NCI-H748 (cell line): ENCODE measurements around the gene CACNB4.

ENCODE experiments used
- DNase-seq: peaks from one replicate; lab custom pipeline; 2025; ENCODE audit not compliant: unreplicated experiment; lab: John Stamatoyannopoulos, UW

CACNB4 gene

GRCh38 chr2:151860613-151861146 lies 238.2 kb downstream of the CACNB4 start:
- no peak for DNase-seq

- DNase-seq: no peak
Measured at GRCh38 chr2:151860210-151860609, 238.6 kb downstream of the CACNB4 start.

GRCh38 chr2:151857650-151858049 lies 241.2 kb downstream of the CACNB4 start:
- DNase-seq: no peak

GRCh38 chr2:151855111-151855510 lies 243.7 kb downstream of the CACNB4 start:
- no peak for DNase-seq

GRCh38 chr2:151853070-151853758 lies 245.6 kb downstream of the CACNB4 start:
- peak; percentile 18 for DNase-seq

- no peak for DNase-seq
Measured at GRCh38 chr2:151852260-151853069, 246.4 kb downstream of the CACNB4 start.

- no peak for DNase-seq
Measured at GRCh38 chr2:151851761-151852160, 247.1 kb downstream of the CACNB4 start.

GRCh38 chr2:151849413-151850010 lies 249.3 kb downstream of the CACNB4 start:
- peak; percentile 44 for DNase-seq

- no peak for DNase-seq
Measured at GRCh38 chr2:151845884-151846283, 253.0 kb downstream of the CACNB4 start.

- DNase-seq: peak; percentile 21
Measured at GRCh38 chr2:151845481-151845880, 253.4 kb downstream of the CACNB4 start.

GRCh38 chr2:151844211-151844896 lies 254.5 kb downstream of the CACNB4 start:
- DNase-seq: no peak

- no peak for DNase-seq
Measured at GRCh38 chr2:151843691-151844061, 255.2 kb downstream of the CACNB4 start.

- DNase-seq: no peak
Measured at GRCh38 chr2:151842830-151843690, 255.8 kb downstream of the CACNB4 start.

GRCh38 chr2:151841047-151841424 lies 257.8 kb downstream of the CACNB4 start:
- DNase-seq: no peak

- peak; percentile 47 for DNase-seq
Measured at GRCh38 chr2:151840216-151841046, 258.4 kb downstream of the CACNB4 start.

- no peak for DNase-seq
Measured at GRCh38 chr2:151837926-151838325, 260.9 kb downstream of the CACNB4 start.

- no peak for DNase-seq
Measured at GRCh38 chr2:151833984-151834383, 264.9 kb downstream of the CACNB4 start.

- no peak for DNase-seq
Measured at GRCh38 chr2:151830961-151831360, 267.9 kb downstream of the CACNB4 start.

- no peak for DNase-seq
Measured at GRCh38 chr2:151828890-151829324, 269.9 kb downstream of the CACNB4 start.
